Astrocyte (in vitro differentiated cells and primary cell): ENCODE data around the gene CXCL10.
A peak's percentile ranks its signal among the peaks of the same experiment; 100 is the strongest.

Experiments
- CTCF ChIP-seq: IDR thresholded peaks from 2 replicates; pipeline ENCODE4 v1.5.1; 2011; ENCODE audit warnings: low read depth, mild to moderate bottlenecking, inconsistent platforms, low read length, moderate library complexity; ENCODE audit not compliant: insufficient read depth
- EZH2 ChIP-seq: IDR thresholded peaks from 2 replicates; pipeline ENCODE4 v1.6.1; 2012; ENCODE audit warnings: mild to moderate bottlenecking, low read length, inconsistent platforms; ENCODE audit not compliant: insufficient read depth

GRCh38 chr4:75995727-75996126, 27.6 kb downstream of the CXCL10 start:
- peak; percentile 53 for TF ChIP-seq CTCF
- no peak for TF ChIP-seq EZH2
